ENCODE data around the gene KANK4. TPM values are rescaled to one million over a fixed set of nuclear protein-coding genes. Genes with fewer than 3 reads are reported as not detected.

KANK4 gene
- total RNA-seq, 4 donors from 2014 or later: 2.5 TPM; not detected in 3

Small RNA genes within 50 kb of the gene (small RNA-seq; reads per million reads assigned to genes)
- gene RNU6-371P: 0 reads per million in 2 donors

Other genes with a start within 250 kb of the KANK4 start
- under 1 TPM in 1 of 4 donors, not detected in 3; 0.28 TPM for gene L1TD1, start 124.6 kb downstream of the KANK4 start, total RNA-seq
- gene USP1, start 117.6 kb upstream of the KANK4 start, total RNA-seq: 10 to 100 TPM; 13.8 to 23.9 (median 20.6) TPM